ENCODE measurements around the gene GNG8. TPM values are rescaled to one million over a fixed set of nuclear protein-coding genes. Genes with fewer than 3 reads are reported as not detected.
A peak's percentile ranks its signal among the peaks of the same experiment; 100 is the strongest.

GNG8 gene
- total RNA-seq, 1 donor from 2014 or later: not detected

DNA sequence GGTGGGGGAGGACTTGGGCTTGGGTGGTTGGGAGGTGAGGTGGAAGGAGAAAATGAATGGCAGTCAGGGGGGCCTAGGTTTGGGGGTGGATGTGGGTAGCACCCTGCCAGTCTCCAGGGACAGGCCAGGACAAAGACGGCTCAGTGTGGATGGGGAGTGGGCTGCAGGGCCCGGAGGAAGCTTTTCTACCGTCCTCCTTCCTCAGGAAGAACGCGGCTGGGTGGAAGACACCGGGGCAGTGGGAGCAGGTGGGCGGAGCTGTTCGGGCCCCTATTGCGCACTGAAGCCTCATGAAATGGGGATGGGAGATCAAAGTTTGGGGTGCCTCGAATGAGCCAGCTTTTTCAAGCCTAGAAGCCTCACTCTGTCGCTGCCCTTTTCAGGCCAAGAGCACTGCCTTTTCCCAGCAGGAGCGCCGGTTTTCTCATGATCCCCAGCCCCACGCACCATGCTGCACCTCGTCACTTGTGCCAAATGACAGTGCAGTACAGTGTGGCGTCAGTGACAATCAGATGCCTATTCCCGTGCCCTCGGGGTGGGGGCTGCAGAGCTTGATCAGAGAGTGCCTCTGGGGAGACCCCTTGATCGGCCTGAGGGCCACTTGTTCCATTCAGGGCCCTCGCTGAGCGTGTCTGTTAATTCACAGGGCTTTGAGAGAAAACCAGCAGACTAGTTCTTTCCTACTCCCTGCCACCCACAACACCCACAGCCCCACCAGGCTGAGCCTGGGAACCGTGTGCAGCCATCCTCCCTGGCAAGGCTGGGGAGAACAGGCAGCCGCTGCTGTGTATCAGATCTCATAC, 33.4 kb downstream of the GNG8 start:
- Mint-ChIP-seq H3K27ac (ENCODE audit: unreplicated experiment) (peak overlapping the region; percentile 86), H3K4me1 (ENCODE audit: low read depth, unreplicated experiment) (peaks cover 23% of the 10 kb centered on the region), H3K36me3 (ENCODE audit: low read depth, unreplicated experiment) (peaks cover 15% of the 10 kb centered on the region), H3K27me3 (ENCODE audit: low read depth, unreplicated experiment) (no peaks in the 10 kb centered on the region), H3K9me3 (ENCODE audit: unreplicated experiment) (no peaks in the 10 kb centered on the region), H3K4me3 (ENCODE audit: unreplicated experiment) (peak overlapping the region; percentile 98)
- H4K20me1 ChIP-seq (ENCODE audit: insufficient read depth, low read length): peaks cover 57% of the 10 kb centered on the region
- H3K9me3 ChIP-seq (ENCODE audit: insufficient read depth, low read depth, low read length): no peaks in the 10 kb centered on the region
- peaks cover 19% of the 10 kb centered on the region for H3K4me1 ChIP-seq (ENCODE audit: insufficient read depth, low read length)
- H3K4me2 ChIP-seq (ENCODE audit: low read length): peak overlapping the region; percentile 99
- peaks cover 54% of the 10 kb centered on the region for H3K79me2 ChIP-seq (ENCODE audit: insufficient read depth, low read length)
- H3K27me3 ChIP-seq (ENCODE audit: insufficient read depth, low read length): no peaks in the 10 kb centered on the region
- no peak overlapping the region for H2AFZ ChIP-seq (ENCODE audit: low read depth, low read length)
- FAIRE-seq (no peak), DNase-seq (ENCODE audit: low read depth) (no peak)
- H3K4me3 ChIP-seq (ENCODE audit: insufficient read depth, low read depth, low read length): peak overlapping the region; percentile 89
- H3K9ac ChIP-seq (ENCODE audit: low read length): peak overlapping the region; percentile 100
- no peak overlapping the region for H3K27ac ChIP-seq (ENCODE audit: low read depth, low read length)
- TF ChIP-seq, protein P1, sequence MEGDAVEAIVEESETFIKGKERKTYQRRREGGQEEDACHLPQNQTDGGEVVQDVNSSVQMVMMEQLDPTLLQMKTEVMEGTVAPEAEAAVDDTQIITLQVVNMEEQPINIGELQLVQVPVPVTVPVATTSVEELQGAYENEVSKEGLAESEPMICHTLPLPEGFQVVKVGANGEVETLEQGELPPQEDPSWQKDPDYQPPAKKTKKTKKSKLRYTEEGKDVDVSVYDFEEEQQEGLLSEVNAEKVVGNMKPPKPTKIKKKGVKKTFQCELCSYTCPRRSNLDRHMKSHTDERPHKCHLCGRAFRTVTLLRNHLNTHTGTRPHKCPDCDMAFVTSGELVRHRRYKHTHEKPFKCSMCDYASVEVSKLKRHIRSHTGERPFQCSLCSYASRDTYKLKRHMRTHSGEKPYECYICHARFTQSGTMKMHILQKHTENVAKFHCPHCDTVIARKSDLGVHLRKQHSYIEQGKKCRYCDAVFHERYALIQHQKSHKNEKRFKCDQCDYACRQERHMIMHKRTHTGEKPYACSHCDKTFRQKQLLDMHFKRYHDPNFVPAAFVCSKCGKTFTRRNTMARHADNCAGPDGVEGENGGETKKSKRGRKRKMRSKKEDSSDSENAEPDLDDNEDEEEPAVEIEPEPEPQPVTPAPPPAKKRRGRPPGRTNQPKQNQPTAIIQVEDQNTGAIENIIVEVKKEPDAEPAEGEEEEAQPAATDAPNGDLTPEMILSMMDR (IDR thresholded peaks at IDR 0.05; ENCODE audit: insufficient read depth, low read depth, low read length): no peak
- no peak for TF ChIP-seq EZH2 (IDR thresholded peaks at IDR 0.05; ENCODE audit: insufficient read depth, low read length)
- peaks cover 17% of the 10 kb centered on the region for H3K36me3 ChIP-seq (ENCODE audit: insufficient read depth, low read length)

- H3K27me3 ChIP-seq (ENCODE audit: insufficient read depth, low read length): no peaks in the 10 kb centered on the region
- no peaks in the 10 kb centered on the region for H3K9me3 ChIP-seq (ENCODE audit: insufficient read depth, low read depth, low read length)
- H3K79me2 ChIP-seq (ENCODE audit: insufficient read depth, low read length): peaks cover 53% of the 10 kb centered on the region
- peak within 1 kb of the TSS; percentile 98 for H3K4me3 Mint-ChIP-seq (ENCODE audit: unreplicated experiment)
- H3K27ac Mint-ChIP-seq (ENCODE audit: unreplicated experiment): peak within 1 kb of the TSS; percentile 100
- H2AFZ ChIP-seq (ENCODE audit: low read depth, low read length): peak within 1 kb of the TSS; percentile 100
- peaks cover 47% of the 10 kb centered on the region for H4K20me1 ChIP-seq (ENCODE audit: insufficient read depth, low read length)
- TF ChIP-seq EZH2 (IDR thresholded peaks at IDR 0.05; ENCODE audit: insufficient read depth, low read length): no peak
- TF ChIP-seq, protein P1 (IDR thresholded peaks at IDR 0.05; ENCODE audit: insufficient read depth, low read depth, low read length): no peak
- DNase-seq (ENCODE audit: low read depth) (no peak), FAIRE-seq (no peak)
- H3K27ac ChIP-seq (ENCODE audit: low read depth, low read length): peak within 1 kb of the TSS; percentile 100
- peak within 1 kb of the TSS; percentile 100 for H3K9ac ChIP-seq (ENCODE audit: low read length)
- peaks cover 12% of the 10 kb centered on the region for H3K36me3 Mint-ChIP-seq (ENCODE audit: low read depth, unreplicated experiment)
- no peaks in the 10 kb centered on the region for H3K27me3 Mint-ChIP-seq (ENCODE audit: low read depth, unreplicated experiment)
- peaks cover 10% of the 10 kb centered on the region for H3K36me3 ChIP-seq (ENCODE audit: insufficient read depth, low read length)
- peaks cover 23% of the 10 kb centered on the region for H3K4me1 Mint-ChIP-seq (ENCODE audit: low read depth, unreplicated experiment)
- H3K4me3 ChIP-seq (ENCODE audit: insufficient read depth, low read depth, low read length): peak within 1 kb of the TSS; percentile 89
- H3K4me1 ChIP-seq (ENCODE audit: insufficient read depth, low read length): peaks cover 19% of the 10 kb centered on the region
- peak within 1 kb of the TSS; percentile 99 for H3K4me2 ChIP-seq (ENCODE audit: low read length)
- no peaks in the 10 kb centered on the region for H3K9me3 Mint-ChIP-seq (ENCODE audit: unreplicated experiment)
These were observed 34.4 kb downstream of the GNG8 start, which contains the start of gene CALM3 for GRCh38 chr19:46601318-46602224. Gene CALM3 (plus strand): TSS chr19:46601330. CDS start chr19:46601435, 105 bp downstream.
